Nephron progenitor cell (in vitro differentiated cells): Measurements from ENCODE around the gene UTP4.
A peak's percentile ranks its signal among the peaks of the same experiment; 100 is the strongest.

Source experiments
- DNase-seq: peaks from one replicate; pipeline ENCODE4 v3.0.0; 2021
- H3K27ac Mint-ChIP-seq: 2 replicates; pipeline ENCODE4 v1.8.0; 2021; ENCODE audit warnings: mild to moderate bottlenecking, moderate library complexity, mixed read lengths
- H3K27me3 Mint-ChIP-seq: 2 replicates; pipeline ENCODE4 v1.8.0; 2021; ENCODE audit warnings: mild to moderate bottlenecking, low read depth, mixed read lengths; ENCODE audit not compliant: poor library complexity
- H3K36me3 Mint-ChIP-seq: 2 replicates; pipeline ENCODE4 v1.8.0; 2021; ENCODE audit warnings: low read depth, mixed read lengths
- H3K4me1 Mint-ChIP-seq: 2 replicates; pipeline ENCODE4 v1.8.0; 2021; ENCODE audit warnings: mixed read lengths
- H3K4me3 Mint-ChIP-seq: 2 replicates; pipeline ENCODE4 v1.8.0; 2021; ENCODE audit warnings: mild to moderate bottlenecking, moderate library complexity, mixed read lengths
- H3K9me3 Mint-ChIP-seq: 2 replicates; pipeline ENCODE4 v1.8.0; 2021; ENCODE audit warnings: mild to moderate bottlenecking, moderate library complexity, mixed read lengths
- CTCF ChIP-seq: fragments of 200-600 bp; sonication (generic); IDR thresholded peaks from 2 replicates; pipeline ENCODE4 v1.5.0; 2021; ENCODE audit warnings: antibody characterized with exemption

UTP4 gene

DNA sequence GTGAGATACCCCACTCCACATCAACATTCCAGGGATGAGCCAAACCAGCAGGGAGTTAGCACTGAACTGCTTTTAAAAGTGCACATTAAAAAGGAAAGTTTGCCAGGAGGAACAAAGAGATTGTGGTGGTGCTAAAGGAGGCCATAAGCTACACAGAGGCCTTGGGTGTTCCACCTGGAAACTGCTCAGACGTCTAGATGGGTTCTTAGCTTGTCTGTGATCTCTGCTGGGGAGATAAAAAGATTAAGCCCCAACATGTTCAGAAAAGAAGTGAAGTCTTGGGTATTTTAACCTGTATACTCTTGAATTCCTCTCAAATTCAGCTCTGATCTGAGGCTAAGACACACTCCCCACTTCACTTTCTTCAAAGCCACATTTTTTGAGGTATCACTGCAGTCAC lies 16.6 kb upstream of the UTP4 start:
- Mint-ChIP-seq H3K4me1 (peaks cover 10% of the 10 kb centered on the region), H3K9me3 (no peaks in the 10 kb centered on the region), H3K4me3 (no peak overlapping the region), H3K27ac (no peak overlapping the region), H3K27me3 (no peaks in the 10 kb centered on the region), H3K36me3 (peaks cover 43% of the 10 kb centered on the region)
- DNase-seq = no peak
- TF ChIP-seq CTCF = no peak

DNA sequence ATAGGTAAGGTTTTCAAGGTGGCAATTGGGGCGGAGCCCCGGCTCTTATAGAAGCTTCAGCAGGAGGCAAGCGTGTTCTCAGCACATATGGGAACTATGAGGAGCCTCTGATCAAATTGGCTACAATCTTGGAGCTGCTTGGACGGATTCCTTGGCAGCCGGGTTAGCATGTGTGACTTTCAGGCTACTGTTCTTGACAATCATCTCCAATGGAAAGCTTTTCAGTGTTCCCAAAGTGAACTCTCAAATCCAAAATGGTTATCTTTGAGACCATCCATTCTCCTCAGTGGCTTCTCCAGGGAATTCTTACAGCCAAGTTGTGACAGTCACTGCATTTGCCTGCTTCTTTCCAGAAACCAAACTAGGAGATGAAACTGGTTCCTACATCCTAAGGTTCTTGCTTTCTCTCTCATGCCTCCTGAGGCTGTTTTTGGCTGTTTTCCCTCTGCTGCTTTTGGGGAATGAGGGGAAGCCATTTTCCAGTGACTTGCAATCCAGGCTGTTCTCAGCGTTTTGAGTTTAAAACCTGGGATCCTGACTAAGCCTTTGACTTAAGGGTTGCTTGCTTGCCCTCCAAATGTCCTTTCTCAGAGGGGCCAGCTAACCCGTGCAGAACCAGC lies 16.1 kb upstream of the UTP4 start:
- H3K9me3 Mint-ChIP-seq = no peaks in the 10 kb centered on the region
- H3K27ac Mint-ChIP-seq = no peak overlapping the region
- DNase-seq = no peak
- H3K36me3 Mint-ChIP-seq = peaks cover 48% of the 10 kb centered on the region
- no peak overlapping the region for H3K4me3 Mint-ChIP-seq
- H3K4me1 Mint-ChIP-seq = peaks cover 10% of the 10 kb centered on the region
- H3K27me3 Mint-ChIP-seq = no peaks in the 10 kb centered on the region
- TF ChIP-seq CTCF = no peak

DNA sequence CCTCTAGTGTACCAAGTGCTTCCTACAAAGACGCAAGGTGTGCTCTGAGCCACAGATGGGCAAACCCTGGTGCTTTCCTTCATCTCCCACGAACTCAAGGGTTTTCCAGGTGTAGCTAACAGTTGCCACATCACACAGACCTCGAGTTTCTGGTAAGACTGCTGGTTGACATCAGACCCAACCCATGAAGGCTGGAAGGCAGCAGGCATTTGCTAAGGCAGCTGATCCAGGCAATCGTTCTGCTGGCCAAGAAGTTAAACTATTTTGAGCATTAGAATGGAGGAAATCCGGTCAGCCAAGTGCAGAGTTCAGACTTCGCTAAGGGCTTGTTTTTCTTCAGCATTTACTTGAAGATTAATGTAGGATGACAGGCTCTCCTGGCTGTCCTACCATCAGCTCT lies 15.5 kb upstream of the UTP4 start:
- Mint-ChIP-seq H3K9me3 (no peaks in the 10 kb centered on the region), H3K4me1 (peaks cover 10% of the 10 kb centered on the region), H3K27me3 (no peaks in the 10 kb centered on the region), H3K36me3 (peaks cover 51% of the 10 kb centered on the region), H3K27ac (no peak overlapping the region), H3K4me3 (no peak overlapping the region)
- TF ChIP-seq CTCF = no peak
- no peak for DNase-seq

DNA sequence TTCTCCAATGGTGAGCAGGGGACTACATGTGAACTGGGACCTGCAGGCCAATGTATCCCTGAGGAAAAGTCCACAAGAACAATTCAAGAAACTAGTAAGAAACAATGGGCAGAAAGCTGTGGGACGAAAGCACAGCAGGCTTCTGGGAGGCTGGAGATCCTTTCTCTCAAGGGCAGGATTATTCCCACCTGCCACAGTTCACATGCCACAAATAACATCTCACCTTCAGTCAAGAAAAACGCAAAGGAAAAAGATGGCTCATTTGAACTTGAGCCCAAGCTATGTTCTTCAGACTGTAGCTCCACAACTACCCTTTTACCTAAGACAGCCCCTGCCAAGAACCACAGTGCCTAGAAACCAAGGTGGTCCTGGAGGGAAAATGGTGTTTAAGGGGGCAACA lies 14.0 kb upstream of the UTP4 start:
- DNase-seq = no peak
- Mint-ChIP-seq H3K9me3 (no peaks in the 10 kb centered on the region), H3K27me3 (no peaks in the 10 kb centered on the region), H3K27ac (peak overlapping the region; percentile 72), H3K4me3 (no peak overlapping the region), H3K4me1 (peaks cover 4% of the 10 kb centered on the region), H3K36me3 (peaks cover 54% of the 10 kb centered on the region)
- no peak for TF ChIP-seq CTCF

- DNase-seq = no peak
- Mint-ChIP-seq H3K9me3 (no peaks in the 10 kb centered on the region), H3K4me3 (no peak overlapping the region), H3K27ac (no peak overlapping the region), H3K27me3 (no peaks in the 10 kb centered on the region), H3K36me3 (peaks cover 57% of the 10 kb centered on the region), H3K4me1 (no peaks in the 10 kb centered on the region)
- no peak for TF ChIP-seq CTCF
Observed at GRCh38 chr16:69118994-69119393, 13.5 kb upstream of the UTP4 start.

GRCh38 chr16:69119536-69119935 lies 12.9 kb upstream of the UTP4 start:
- no peaks in the 10 kb centered on the region for H3K27me3 Mint-ChIP-seq
- no peak for TF ChIP-seq CTCF
- H3K27ac Mint-ChIP-seq = no peak overlapping the region
- DNase-seq = no peak
- H3K4me3 Mint-ChIP-seq = no peak overlapping the region
- H3K4me1 Mint-ChIP-seq = no peaks in the 10 kb centered on the region
- H3K9me3 Mint-ChIP-seq = no peaks in the 10 kb centered on the region
- peaks cover 59% of the 10 kb centered on the region for H3K36me3 Mint-ChIP-seq
